Mesendoderm (in vitro differentiated cells): ENCODE results near the gene RPGRIP1L.
A peak's percentile ranks its signal among the peaks of the same experiment; 100 is the strongest.

ENCODE experiments used
- DNase-seq: peaks from one replicate; pipeline ENCODE4 v3.0.0; 2013
- H2AK5ac ChIP-seq: 2 replicates; pipeline ENCODE4 v1.6.1; 2013; ENCODE audit warnings: low read length, inconsistent platforms
- H2BK120ac ChIP-seq: 2 replicates; pipeline ENCODE4 v1.6.1; 2013; ENCODE audit warnings: low read depth, mild to moderate bottlenecking, low read length, moderate library complexity, mixed read lengths
- H2BK15ac ChIP-seq: replicated peaks from 2 replicates; pipeline ENCODE4 v1.6.1; 2013; ENCODE audit warnings: low read depth, mild to moderate bottlenecking, moderate library complexity
- H2BK5ac ChIP-seq: 2 replicates; pipeline ENCODE4 v1.6.1; 2013; ENCODE audit warnings: low read length, inconsistent platforms
- H3K18ac ChIP-seq: 2 replicates; pipeline ENCODE4 v1.6.1; 2013; ENCODE audit warnings: mild to moderate bottlenecking, low read length, mixed read lengths
- H3K23ac ChIP-seq: one replicate; pipeline ENCODE4 v1.6.1; 2013; ENCODE audit warnings: low read length
- H3K27ac ChIP-seq: 2 replicates; pipeline ENCODE4 v1.5.1; 2013; ENCODE audit warnings: low read depth, mild to moderate bottlenecking, inconsistent platforms, low read length, moderate library complexity
- H3K27me3 ChIP-seq: 2 replicates; pipeline ENCODE4 v1.6.1; 2013; ENCODE audit warnings: low read length, control low read depth, mild to moderate bottlenecking, inconsistent platforms; ENCODE audit not compliant: insufficient read depth, poor library complexity
- H3K36me3 ChIP-seq: 2 replicates; pipeline ENCODE4 v1.6.1; 2013; ENCODE audit warnings: low read length, inconsistent platforms; ENCODE audit not compliant: control insufficient read depth, insufficient read depth
- H3K4ac ChIP-seq: one replicate; pipeline ENCODE4 v1.6.1; 2013; ENCODE audit warnings: low read depth, mild to moderate bottlenecking, low read length, moderate library complexity
- H3K4me1 ChIP-seq: 2 replicates; pipeline ENCODE4 v1.6.1; 2013; ENCODE audit warnings: low read depth, low read length, inconsistent platforms; ENCODE audit not compliant: control insufficient read depth
- H3K4me2 ChIP-seq: 2 replicates; pipeline ENCODE4 v1.6.1; 2013; ENCODE audit warnings: low read length
- H3K4me3 ChIP-seq: 2 replicates; pipeline ENCODE4 v1.5.1; 2013; ENCODE audit warnings: mild to moderate bottlenecking, low read length
- H3K56ac ChIP-seq: one replicate; pipeline ENCODE4 v1.6.1; 2013; ENCODE audit warnings: low read length
- H3K79me1 ChIP-seq: 2 replicates; pipeline ENCODE4 v1.6.1; 2013; ENCODE audit warnings: low read length, inconsistent platforms
- H3K79me2 ChIP-seq: 2 replicates; pipeline ENCODE4 v1.6.1; 2013; ENCODE audit warnings: mild to moderate bottlenecking, low read length; ENCODE audit not compliant: control insufficient read depth, insufficient read depth
- H3K9ac ChIP-seq: 2 replicates; pipeline ENCODE4 v1.6.1; 2013; ENCODE audit warnings: low read length, inconsistent platforms
- H4K5ac ChIP-seq: one replicate; pipeline ENCODE4 v1.6.1; 2013; ENCODE audit warnings: low read length
- H4K8ac ChIP-seq: one replicate; pipeline ENCODE4 v1.6.1; 2013; ENCODE audit warnings: low read depth, mild to moderate bottlenecking, control low read depth, low read length, moderate library complexity
- WGBS: extraction: QIAGEN DNeasy Blood & Tissue Kit; methylation state at CpG from one replicate; pipeline ENCODE4 v1.1.7; 2013; ENCODE audit warnings: low lambda C conversion rate, missing lambda C conversion rate; ENCODE audit not compliant: insufficient coverage; ENCODE audit errors: extremely low coverage; 5-methylcytosine and 5-hydroxymethylcytosine counted together

Gene RPGRIP1L

DNA sequence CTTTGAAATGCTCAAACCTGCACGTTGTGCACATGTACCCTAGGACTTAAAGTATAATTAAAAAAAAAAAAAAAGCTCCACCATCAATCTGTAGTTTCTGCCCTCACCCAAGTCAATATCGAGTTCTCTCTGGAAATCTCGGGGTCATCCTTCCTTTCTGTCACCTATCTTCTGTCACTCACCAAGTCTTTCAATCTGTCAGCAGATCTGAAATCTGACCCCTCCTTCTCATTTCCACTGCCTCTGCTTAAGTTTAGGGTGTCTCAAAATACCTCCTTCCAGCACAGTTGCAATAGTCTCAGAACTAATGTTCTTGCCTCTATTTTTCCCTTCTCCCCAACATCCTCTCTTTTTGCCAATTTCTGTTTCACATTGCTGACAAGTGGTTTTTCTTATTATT lies 32.6 kb upstream of the RPGRIP1L start:
- DNase-seq = no peak
- no peaks in the 10 kb centered on the region for H3K36me3 ChIP-seq
- no peak overlapping the region for H3K4ac ChIP-seq
- WGBS = no CpG with 5 or more reads among the region's 3 CpGs
- H3K4me3 ChIP-seq = no peak overlapping the region
- H2AK5ac ChIP-seq = no peak overlapping the region
- no peaks in the 10 kb centered on the region for H3K4me1 ChIP-seq
- no peak overlapping the region for H2BK15ac ChIP-seq
- no peaks in the 10 kb centered on the region for H3K27me3 ChIP-seq
- no peak overlapping the region for H3K18ac ChIP-seq
- no peak overlapping the region for H3K27ac ChIP-seq
- no peak overlapping the region for H2BK5ac ChIP-seq
- H3K4me2 ChIP-seq = no peak overlapping the region
- H3K9ac ChIP-seq = no peak overlapping the region
- no peaks in the 10 kb centered on the region for H3K79me2 ChIP-seq
- no peak overlapping the region for H4K5ac ChIP-seq
- H4K8ac ChIP-seq = no peak overlapping the region
- no peak overlapping the region for H2BK120ac ChIP-seq
- H3K79me1 ChIP-seq = peaks cover 5% of the 10 kb centered on the region
- H3K23ac ChIP-seq = no peak overlapping the region
- no peak overlapping the region for H3K56ac ChIP-seq

DNA sequence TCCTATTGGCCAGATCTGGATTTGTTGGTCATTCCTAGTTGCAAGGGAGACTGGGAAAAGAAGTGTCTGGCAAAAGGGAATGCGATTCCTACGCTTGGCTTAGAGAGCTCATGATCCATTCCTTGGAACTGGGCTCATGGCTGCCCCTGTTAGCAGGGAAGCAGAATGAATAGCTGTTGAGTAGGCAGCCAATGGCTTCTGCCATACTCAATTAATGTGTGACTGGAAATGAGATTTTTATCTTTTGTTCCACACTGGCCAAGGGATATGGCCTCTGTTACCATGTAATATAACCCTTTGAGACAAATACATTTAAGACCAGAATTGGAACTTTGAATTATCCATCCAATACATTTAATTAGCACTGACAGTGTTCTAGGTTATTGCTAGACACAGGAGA lies 31.2 kb upstream of the RPGRIP1L start:
- Histone ChIP-seq H2BK15ac (no peak overlapping the region), H4K8ac (no peak overlapping the region), H3K79me1 (peaks cover 5% of the 10 kb centered on the region), H3K36me3 (no peaks in the 10 kb centered on the region), H3K4me3 (no peak overlapping the region), H4K5ac (no peak overlapping the region), H2BK120ac (no peak overlapping the region), H2BK5ac (no peak overlapping the region), H3K27me3 (no peaks in the 10 kb centered on the region), H3K4ac (no peak overlapping the region), H3K79me2 (no peaks in the 10 kb centered on the region), H2AK5ac (no peak overlapping the region), H3K4me1 (no peaks in the 10 kb centered on the region), H3K23ac (no peak overlapping the region), H3K18ac (no peak overlapping the region), H3K9ac (no peak overlapping the region), H3K56ac (no peak overlapping the region), H3K4me2 (no peak overlapping the region), H3K27ac (no peak overlapping the region)
- no CpG with 5 or more reads among the region's 2 CpGs for WGBS
- no peak for DNase-seq

DNA sequence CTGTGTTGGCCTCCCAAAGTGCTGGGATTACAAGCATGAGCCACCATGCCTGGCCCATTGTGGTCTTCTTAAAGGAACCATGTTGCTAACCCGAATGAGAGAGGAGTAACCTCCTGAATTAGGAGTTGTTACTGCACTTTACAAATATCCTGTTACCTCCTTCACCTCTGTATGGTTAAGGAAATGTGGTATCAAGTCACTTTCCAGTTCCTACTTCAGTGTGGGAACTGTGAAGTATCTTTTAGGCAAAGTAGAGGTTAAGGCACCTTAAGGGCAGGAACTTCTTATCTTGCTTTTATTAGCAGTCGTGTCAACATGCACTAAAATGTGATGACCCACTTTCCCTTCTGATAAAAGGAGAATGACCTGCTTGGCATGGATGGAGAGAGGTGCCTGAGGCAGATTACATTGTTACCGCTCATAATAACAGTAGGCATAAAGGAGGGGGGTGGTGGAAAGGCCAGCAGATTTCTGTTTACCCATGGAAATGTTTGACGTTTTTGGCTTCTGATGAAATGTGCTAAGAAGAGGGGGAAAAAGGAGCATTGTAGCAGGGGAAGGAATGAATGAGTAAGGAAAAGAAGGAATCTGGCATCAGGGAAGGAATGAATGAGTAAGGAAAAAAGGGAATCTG lies 28.8 kb upstream of the RPGRIP1L start:
- no peaks in the 10 kb centered on the region for H3K4me1 ChIP-seq
- no peak overlapping the region for H3K4ac ChIP-seq
- H3K36me3 ChIP-seq = no peaks in the 10 kb centered on the region
- WGBS = no CpG with 5 or more reads among the region's 4 CpGs
- no peak overlapping the region for H2BK5ac ChIP-seq
- no peak overlapping the region for H4K5ac ChIP-seq
- H3K4me2 ChIP-seq = no peak overlapping the region
- no peak overlapping the region for H3K9ac ChIP-seq
- H2BK120ac ChIP-seq = no peak overlapping the region
- DNase-seq = peak; percentile 23
- H3K27me3 ChIP-seq = no peaks in the 10 kb centered on the region
- H3K27ac ChIP-seq = no peak overlapping the region
- H3K4me3 ChIP-seq = no peak overlapping the region
- peaks cover 7% of the 10 kb centered on the region for H3K79me1 ChIP-seq
- H2AK5ac ChIP-seq = no peak overlapping the region
- no peak overlapping the region for H3K18ac ChIP-seq
- no peak overlapping the region for H2BK15ac ChIP-seq
- H4K8ac ChIP-seq = no peak overlapping the region
- no peak overlapping the region for H3K56ac ChIP-seq
- no peak overlapping the region for H3K23ac ChIP-seq
- no peaks in the 10 kb centered on the region for H3K79me2 ChIP-seq

DNA sequence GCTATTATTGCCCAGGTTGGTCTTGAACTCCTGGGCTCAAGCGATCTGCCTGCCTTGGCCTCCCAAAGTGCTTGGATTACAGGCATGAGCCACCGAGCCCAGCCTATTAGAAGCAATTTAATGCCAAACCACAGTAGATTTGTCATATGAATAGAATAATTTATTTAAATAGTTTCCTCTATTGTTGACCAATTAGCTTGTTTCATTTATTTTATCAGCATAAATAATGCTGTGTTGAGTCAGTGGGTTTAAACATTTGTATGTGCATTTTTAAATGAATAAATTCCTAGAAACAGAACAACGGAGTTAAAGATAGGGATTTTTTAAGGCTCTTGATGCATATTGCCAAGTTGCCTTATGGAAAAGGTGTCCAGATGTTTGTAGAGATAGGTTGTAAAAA lies 27.0 kb upstream of the RPGRIP1L start:
- WGBS = no CpG with 5 or more reads among the region's 3 CpGs

DNA sequence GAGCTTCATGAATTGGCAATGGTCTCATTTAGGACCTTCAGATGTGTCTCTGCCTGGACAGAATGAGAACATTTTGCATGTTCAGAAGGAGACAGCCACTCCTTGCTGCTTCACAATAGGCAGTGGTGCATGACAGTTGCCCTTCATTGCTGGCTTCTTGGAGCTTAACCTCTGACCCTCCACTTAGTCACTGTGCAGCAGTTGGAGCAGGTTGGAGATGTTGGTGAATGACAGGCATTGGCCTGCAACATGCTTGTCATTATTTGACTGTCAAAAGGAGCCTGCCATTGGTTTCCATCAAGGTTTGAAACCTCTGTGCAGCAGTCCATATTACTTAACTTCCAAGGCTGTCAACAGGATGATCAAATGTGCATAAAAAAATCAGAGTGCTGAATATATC lies 23.0 kb upstream of the RPGRIP1L start:
- Histone ChIP-seq H3K9ac (no peak overlapping the region), H3K23ac (no peak overlapping the region), H3K56ac (no peak overlapping the region), H2BK15ac (no peak overlapping the region), H3K4me1 (no peaks in the 10 kb centered on the region), H3K79me2 (no peaks in the 10 kb centered on the region), H3K4me2 (no peak overlapping the region), H2BK120ac (no peak overlapping the region), H3K4ac (no peak overlapping the region), H3K27ac (no peak overlapping the region), H4K8ac (no peak overlapping the region), H3K79me1 (peaks cover 3% of the 10 kb centered on the region), H3K36me3 (no peaks in the 10 kb centered on the region), H3K27me3 (no peaks in the 10 kb centered on the region), H3K4me3 (no peak overlapping the region), H2BK5ac (no peak overlapping the region), H4K5ac (no peak overlapping the region), H3K18ac (no peak overlapping the region), H2AK5ac (no peak overlapping the region)
- no peak for DNase-seq

More for the DNA sequence above, 27.0 kb upstream of the RPGRIP1L start:
- Histone ChIP-seq H3K56ac (no peak overlapping the region), H4K8ac (no peak overlapping the region), H3K79me2 (no peaks in the 10 kb centered on the region), H3K9ac (no peak overlapping the region), H4K5ac (no peak overlapping the region), H3K27me3 (no peaks in the 10 kb centered on the region), H2BK5ac (no peak overlapping the region), H2BK15ac (no peak overlapping the region), H3K36me3 (no peaks in the 10 kb centered on the region), H3K27ac (no peak overlapping the region), H3K4me2 (no peak overlapping the region), H3K23ac (no peak overlapping the region), H3K4ac (no peak overlapping the region), H3K4me1 (no peaks in the 10 kb centered on the region), H2AK5ac (no peak overlapping the region), H3K79me1 (peaks cover 7% of the 10 kb centered on the region), H3K4me3 (no peak overlapping the region), H3K18ac (no peak overlapping the region), H2BK120ac (no peak overlapping the region)
- no peak for DNase-seq

DNA sequence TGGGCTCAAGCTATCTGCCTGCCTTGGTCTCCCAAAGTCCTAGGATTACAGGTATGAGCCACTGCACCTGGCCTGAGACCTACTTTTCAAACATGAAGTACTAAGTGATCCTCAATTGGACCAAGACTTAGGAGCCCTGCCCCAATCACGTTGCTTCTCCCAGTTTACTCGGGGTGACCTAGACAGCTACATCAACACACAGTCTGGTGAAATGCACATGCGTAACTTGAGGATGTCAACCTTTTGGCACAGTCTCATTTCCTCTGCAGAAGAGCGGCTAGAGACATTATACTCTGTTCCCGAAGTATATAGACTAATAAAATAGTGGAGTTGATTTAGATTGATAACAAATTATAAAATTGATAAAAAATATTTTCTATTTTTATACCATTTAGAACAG lies 17.4 kb upstream of the RPGRIP1L start:
- Histone ChIP-seq H2AK5ac (no peak overlapping the region), H3K79me2 (peaks cover 2% of the 10 kb centered on the region), H3K9ac (no peak overlapping the region), H3K4ac (no peak overlapping the region), H3K27me3 (no peaks in the 10 kb centered on the region), H4K5ac (no peak overlapping the region), H3K4me3 (no peak overlapping the region), H3K27ac (no peak overlapping the region), H3K18ac (no peak overlapping the region), H2BK5ac (no peak overlapping the region), H3K36me3 (no peaks in the 10 kb centered on the region), H4K8ac (no peak overlapping the region), H3K56ac (no peak overlapping the region), H3K79me1 (peaks cover 3% of the 10 kb centered on the region), H2BK15ac (no peak overlapping the region), H3K4me2 (no peak overlapping the region), H3K4me1 (no peaks in the 10 kb centered on the region), H3K23ac (no peak overlapping the region), H2BK120ac (no peak overlapping the region)
- no CpG with 5 or more reads among the region's 5 CpGs for WGBS
- DNase-seq = no peak
